KMS-11 (cell line): ENCODE measurements around the gene RNF220.

ENCODE experiments used
- H2AFZ ChIP-seq: fragments of 200-600 bp; sonication (generic); 2 replicates; pipeline ENCODE4 v1.6.1; 2016; ENCODE audit warnings: antibody characterized with exemption, mixed run types, low read depth
- H3K27ac ChIP-seq: fragments of 200-600 bp; sonication (generic); 2 replicates; pipeline ENCODE4 v1.6.1; 2016; ENCODE audit warnings: mild to moderate bottlenecking, mixed run types
- H3K27me3 ChIP-seq: fragments of 200-600 bp; sonication (generic); 2 replicates; pipeline ENCODE4 v1.6.1; 2017; ENCODE audit warnings: mild to moderate bottlenecking, low read depth, mixed run types, moderate library complexity; ENCODE audit not compliant: insufficient read depth
- H3K36me3 ChIP-seq: fragments of 200-600 bp; sonication (generic); 2 replicates; pipeline ENCODE4 v1.6.1; 2017; ENCODE audit warnings: mild to moderate bottlenecking, mixed run types; ENCODE audit not compliant: insufficient read depth
- H3K4me1 ChIP-seq: fragments of 200-600 bp; sonication (generic); 2 replicates; pipeline ENCODE4 v1.6.1; 2016; ENCODE audit warnings: mild to moderate bottlenecking, low read depth, mixed run types; ENCODE audit not compliant: poor library complexity, severe bottlenecking
- H3K4me2 ChIP-seq: fragments of 200-600 bp; sonication (generic); 2 replicates; pipeline ENCODE4 v1.7.0; 2016; ENCODE audit warnings: mild to moderate bottlenecking, mixed run types
- H3K4me3 ChIP-seq: fragments of 200-600 bp; sonication (generic); IDR thresholded peaks from 2 replicates; pipeline ENCODE4 v1.6.1; 2017; ENCODE audit warnings: low read depth, low read length, mixed read lengths; ENCODE audit not compliant: insufficient read depth
- H3K79me2 ChIP-seq: fragments of 200-600 bp; sonication (generic); 2 replicates; pipeline ENCODE4 v1.6.1; 2016; ENCODE audit warnings: low read depth, mixed run types; ENCODE audit not compliant: insufficient read depth
- H3K9ac ChIP-seq: fragments of 200-600 bp; sonication (generic); 2 replicates; pipeline ENCODE4 v1.6.1; 2016; ENCODE audit warnings: mild to moderate bottlenecking, mixed run types
- H4K20me1 ChIP-seq: fragments of 200-600 bp; sonication (generic); 2 replicates; pipeline ENCODE4 v1.6.1; 2016; ENCODE audit warnings: mild to moderate bottlenecking, mixed run types; ENCODE audit not compliant: insufficient read depth
- CTCF ChIP-seq: fragments of 200-600 bp; sonication (generic); conservative IDR thresholded peaks from 2 replicates; pipeline ENCODE4 v1.6.1; 2017; ENCODE audit warnings: low read depth, mild to moderate bottlenecking, antibody characterized with exemption, low read length, moderate library complexity, mixed read lengths

RNF220 gene

GRCh38 chr1:44496541-44497171 is 91.6 kb downstream of the RNF220 start:
- Histone ChIP-seq H3K4me3 (no peak overlapping the region), H4K20me1 (no peaks in the 10 kb centered on the region), H3K27ac (no peak overlapping the region), H3K9ac (no peak overlapping the region), H3K4me2 (no peak overlapping the region), H3K27me3 (no peaks in the 10 kb centered on the region), H3K4me1 (no peaks in the 10 kb centered on the region), H3K79me2 (no peaks in the 10 kb centered on the region), H2AFZ (no peak overlapping the region), H3K36me3 (no peaks in the 10 kb centered on the region)
- TF ChIP-seq CTCF, result no peak

- H3K9ac ChIP-seq, result no peak overlapping the region
- H4K20me1 ChIP-seq, result no peaks in the 10 kb centered on the region
- no peaks in the 10 kb centered on the region for H3K27me3 ChIP-seq
- no peak overlapping the region for H3K4me2 ChIP-seq
- no peaks in the 10 kb centered on the region for H3K79me2 ChIP-seq
- H3K27ac ChIP-seq, result no peak overlapping the region
- no peak overlapping the region for H2AFZ ChIP-seq
- H3K4me3 ChIP-seq, result no peak overlapping the region
- TF ChIP-seq CTCF, result no peak
- H3K4me1 ChIP-seq, result no peaks in the 10 kb centered on the region
- H3K36me3 ChIP-seq, result no peaks in the 10 kb centered on the region
Observed at GRCh38 chr1:44497422-44498170, 92.5 kb downstream of the RNF220 start.

GRCh38 chr1:44499306-44499705 is 94.3 kb downstream of the RNF220 start:
- TF ChIP-seq CTCF, result no peak
- Histone ChIP-seq H4K20me1 (no peaks in the 10 kb centered on the region), H3K4me2 (no peak overlapping the region), H3K36me3 (no peaks in the 10 kb centered on the region), H2AFZ (no peak overlapping the region), H3K79me2 (no peaks in the 10 kb centered on the region), H3K4me1 (no peaks in the 10 kb centered on the region), H3K4me3 (no peak overlapping the region), H3K27ac (no peak overlapping the region), H3K9ac (no peak overlapping the region), H3K27me3 (no peaks in the 10 kb centered on the region)

GRCh38 chr1:44500181-44501046 is 95.4 kb downstream of the RNF220 start:
- H3K9ac ChIP-seq, result no peak overlapping the region

More at GRCh38 chr1:44500181-44501046, 95.4 kb downstream of the RNF220 start:
- Histone ChIP-seq H3K4me1 (no peaks in the 10 kb centered on the region), H2AFZ (no peak overlapping the region), H3K27ac (no peak overlapping the region), H3K27me3 (no peaks in the 10 kb centered on the region), H4K20me1 (no peaks in the 10 kb centered on the region), H3K36me3 (no peaks in the 10 kb centered on the region), H3K4me2 (no peak overlapping the region), H3K79me2 (no peaks in the 10 kb centered on the region), H3K4me3 (no peak overlapping the region)
- TF ChIP-seq CTCF, result no peak
